NK-92 (cell line): ENCODE results near the gene ZNF41.
A peak's percentile ranks its signal among the peaks of the same experiment; 100 is the strongest.
"Not testable (repeated sequence)": the region's sequence is repeated elsewhere in the genome, so short reads cannot be mapped to it uniquely, and the experiment has no call there.

ENCODE experiments used
- DNase-seq: peaks from one replicate; lab custom pipeline; 2025; ENCODE audit not compliant: unreplicated experiment; lab: John Stamatoyannopoulos, UW

ZNF41 gene

DNA sequence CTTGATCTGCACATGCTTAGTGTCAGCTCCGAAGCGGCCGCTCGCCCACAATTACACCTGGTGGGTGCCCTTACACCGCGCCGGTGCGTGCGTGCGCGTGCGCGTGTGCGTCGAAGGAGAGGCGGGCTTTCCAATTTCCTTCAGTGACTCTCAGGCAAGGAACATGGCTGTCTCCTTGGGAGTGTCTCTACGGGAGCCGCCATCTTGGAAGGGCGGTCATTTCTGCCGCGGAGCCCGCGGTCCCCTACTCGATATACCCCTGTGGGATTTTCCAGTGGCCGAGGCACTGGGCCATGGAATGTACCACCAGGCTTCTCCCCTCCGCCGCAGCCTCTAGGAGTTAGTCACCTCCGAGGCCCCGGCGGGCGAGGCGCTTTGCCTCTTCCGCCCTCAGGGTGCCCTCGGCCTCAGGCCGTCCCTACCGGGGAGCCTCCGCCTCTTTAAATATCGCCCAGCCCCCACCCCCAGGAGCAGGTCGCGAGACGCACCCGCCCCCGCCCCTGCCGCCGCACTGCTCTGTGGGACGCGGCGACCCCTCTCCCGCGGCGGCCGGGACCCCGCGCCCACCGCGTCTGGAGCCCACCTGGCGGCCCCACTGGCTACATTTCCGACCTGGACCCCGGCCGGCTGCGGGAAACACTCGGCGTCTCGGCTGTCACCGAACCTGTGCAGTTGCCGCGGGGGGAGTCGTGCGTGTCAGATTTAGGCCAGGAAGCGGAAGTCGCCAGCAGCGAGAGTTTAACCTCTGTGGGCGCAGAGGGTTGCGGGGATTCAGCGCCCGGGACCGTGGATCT, at the start of gene ZNF41:
TSS of gene ZNF41 (minus strand) at position 711 of the 794 bp plus-strand sequence. CDS start 15,741 bp downstream, outside the sequence.
- peak; percentile 2 for DNase-seq

DNA sequence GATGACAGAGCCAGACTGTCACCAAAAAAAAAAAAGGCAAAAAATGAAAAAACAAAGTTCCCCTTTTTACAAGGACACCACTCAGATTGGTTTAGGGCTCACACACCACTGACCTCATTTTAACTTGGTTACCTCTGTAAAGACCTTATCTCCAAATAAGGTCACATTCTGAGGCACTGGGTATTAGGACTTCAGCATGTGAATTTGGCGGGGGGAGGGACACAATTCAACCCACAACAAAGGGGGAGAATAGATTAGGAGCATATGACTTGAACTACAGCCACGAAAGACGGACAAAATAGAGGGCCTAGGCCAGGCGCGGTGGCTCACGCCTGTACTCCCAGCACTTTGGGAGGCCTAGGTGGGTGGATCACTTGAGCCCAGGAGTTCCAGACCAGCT, 47.0 kb upstream of the ZNF41 start:
- no peak for DNase-seq

DNA sequence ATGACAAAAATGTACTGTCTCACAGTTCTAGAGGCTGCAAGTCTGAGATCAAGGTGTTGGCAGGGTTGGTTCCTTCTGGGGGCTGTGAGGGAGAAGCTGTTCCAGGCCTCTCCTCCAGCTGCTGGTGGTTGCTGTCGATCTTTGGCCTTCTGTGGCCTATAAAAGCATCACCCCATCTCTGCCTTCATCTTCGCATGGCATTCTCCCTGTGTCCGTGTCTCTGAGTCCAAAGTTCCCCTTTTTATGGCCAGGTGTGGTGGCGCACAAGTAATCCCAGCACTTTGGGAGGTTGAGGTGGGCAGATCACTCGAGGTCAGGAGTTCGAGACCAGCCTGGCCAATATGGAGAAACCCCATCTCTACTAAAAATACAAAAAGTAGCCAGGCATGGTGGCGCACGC, 46.5 kb upstream of the ZNF41 start:
- DNase-seq, result no peak

DNA sequence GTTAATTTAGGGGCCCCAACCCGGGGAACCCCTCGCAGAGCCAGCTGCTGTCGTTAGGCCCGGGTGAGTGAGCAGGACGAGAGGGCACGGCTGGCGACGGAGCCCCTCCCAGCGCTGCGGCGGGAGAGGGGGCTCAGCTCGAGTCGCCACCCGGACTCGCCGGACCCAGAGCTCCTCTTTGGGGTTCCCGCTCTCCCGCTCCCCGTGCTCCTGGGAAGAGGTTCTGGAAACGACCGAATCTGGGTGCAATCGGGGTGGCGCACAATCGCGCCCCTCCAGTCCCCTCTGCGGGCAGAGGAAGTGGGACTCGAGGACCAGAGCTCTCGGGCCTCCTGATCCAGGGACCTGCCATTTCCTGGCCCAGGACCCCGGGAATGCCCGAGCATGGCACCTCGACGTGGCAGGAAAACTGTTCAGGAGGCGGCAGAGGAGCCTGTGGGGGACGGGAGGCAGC, 40.7 kb upstream of the ZNF41 start:
- DNase-seq, result no peak

DNA sequence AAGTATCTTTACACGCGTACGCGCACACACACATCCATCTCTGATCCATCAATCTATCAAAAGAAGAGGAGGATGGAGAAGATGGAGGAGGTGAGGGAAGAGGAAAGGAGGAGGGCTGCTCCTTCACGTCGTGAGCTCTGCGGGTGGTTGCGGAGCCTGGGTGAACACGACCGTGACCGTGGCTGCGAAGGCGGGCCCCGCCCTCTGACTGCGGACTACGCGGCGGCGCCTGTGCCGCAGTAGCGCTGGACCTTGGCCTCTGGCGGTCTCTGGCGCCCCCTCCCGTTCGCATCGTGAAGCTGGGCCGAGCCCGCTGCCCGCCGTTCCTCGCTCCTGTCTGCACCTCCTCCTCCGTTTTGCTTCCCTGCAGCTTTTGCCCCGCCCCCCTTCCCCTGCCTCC, 40.3 kb upstream of the ZNF41 start:
- no peak for DNase-seq

DNA sequence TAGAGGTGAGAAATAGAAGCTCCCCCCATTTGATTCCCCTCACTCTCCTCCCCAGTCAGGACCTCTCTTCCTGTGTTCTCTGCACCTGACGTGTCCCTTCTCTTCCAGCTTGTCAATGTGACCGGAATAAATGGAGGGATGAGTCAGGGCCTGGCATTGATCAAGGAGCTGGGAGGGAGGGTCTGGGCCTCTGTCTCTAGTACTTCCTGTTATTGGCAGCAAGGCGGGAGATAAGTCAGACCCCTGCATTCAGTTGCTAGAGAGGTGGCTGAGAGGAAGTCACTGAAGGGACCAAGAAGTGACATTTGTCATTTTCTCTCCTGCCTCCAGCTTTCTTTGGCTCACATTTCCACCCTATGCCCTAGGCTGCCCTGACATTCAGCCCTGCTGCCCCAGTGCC, 35.1 kb upstream of the ZNF41 start:
- DNase-seq, result no peak

DNA sequence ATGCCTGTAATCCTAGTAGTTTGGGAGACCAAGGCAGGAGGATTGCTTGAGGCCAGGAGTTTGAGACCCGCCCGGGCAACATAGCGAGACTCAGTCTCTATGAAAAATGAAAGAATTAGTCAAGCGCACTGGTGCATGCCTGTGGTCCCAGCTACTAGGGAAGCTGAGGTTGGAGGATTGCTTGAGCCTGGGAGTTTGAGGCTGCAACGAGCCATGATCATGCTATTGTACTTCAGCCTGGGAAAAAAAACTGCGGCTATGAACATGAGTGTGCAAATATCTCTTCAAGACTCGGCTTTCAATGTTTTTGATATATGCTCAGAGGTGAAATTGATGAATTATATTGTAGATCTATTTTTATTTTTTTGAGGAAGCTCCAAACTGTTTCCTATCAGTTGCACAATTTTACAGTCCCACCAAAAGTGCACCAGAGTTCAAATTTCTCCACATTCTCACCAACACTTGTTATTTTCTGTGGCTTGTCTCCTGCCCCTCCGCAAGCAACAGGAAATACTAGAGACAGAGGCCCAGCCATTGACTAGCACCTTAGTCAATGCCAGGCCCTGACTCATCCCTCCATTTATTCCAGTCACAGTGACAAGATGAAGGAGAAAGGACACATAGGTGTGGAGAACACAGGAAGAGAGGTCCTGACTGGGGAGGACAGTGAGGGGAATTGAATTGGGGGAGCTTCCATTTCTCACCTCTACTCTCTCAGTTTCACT, 33.1 kb upstream of the ZNF41 start:
- no peak for DNase-seq

DNA sequence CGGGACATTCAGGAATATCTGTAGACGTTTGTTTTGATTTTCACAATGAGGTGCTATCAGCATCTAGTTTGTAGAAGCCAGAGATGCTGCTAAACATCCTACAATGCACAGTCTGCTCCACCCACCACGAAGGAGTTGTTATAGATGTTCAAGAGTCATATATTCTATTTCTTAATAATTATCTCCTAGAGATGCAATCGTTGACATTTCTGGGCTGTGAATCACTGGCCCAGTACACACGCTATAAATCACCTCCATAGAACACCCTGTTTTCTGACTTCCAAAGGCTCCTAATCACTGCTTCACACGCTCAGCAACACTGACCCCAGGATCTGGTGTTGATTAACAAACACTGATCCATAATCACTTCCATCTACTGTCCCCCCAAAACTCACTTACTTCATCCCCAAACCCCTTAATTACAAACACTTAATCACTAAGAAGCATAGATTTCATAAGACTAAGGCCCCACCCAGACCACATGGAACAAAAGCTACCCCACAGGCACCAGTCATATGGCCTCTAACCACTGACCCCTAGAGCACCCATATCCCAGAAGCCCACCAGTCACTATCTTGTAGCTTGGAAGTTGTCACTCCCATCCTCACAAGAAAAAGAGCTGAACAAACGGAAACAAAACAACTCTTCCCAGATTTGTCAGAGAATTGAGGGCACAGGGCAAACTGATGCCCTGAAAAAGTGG, 31.7 kb upstream of the ZNF41 start:
- no peak for DNase-seq

DNA sequence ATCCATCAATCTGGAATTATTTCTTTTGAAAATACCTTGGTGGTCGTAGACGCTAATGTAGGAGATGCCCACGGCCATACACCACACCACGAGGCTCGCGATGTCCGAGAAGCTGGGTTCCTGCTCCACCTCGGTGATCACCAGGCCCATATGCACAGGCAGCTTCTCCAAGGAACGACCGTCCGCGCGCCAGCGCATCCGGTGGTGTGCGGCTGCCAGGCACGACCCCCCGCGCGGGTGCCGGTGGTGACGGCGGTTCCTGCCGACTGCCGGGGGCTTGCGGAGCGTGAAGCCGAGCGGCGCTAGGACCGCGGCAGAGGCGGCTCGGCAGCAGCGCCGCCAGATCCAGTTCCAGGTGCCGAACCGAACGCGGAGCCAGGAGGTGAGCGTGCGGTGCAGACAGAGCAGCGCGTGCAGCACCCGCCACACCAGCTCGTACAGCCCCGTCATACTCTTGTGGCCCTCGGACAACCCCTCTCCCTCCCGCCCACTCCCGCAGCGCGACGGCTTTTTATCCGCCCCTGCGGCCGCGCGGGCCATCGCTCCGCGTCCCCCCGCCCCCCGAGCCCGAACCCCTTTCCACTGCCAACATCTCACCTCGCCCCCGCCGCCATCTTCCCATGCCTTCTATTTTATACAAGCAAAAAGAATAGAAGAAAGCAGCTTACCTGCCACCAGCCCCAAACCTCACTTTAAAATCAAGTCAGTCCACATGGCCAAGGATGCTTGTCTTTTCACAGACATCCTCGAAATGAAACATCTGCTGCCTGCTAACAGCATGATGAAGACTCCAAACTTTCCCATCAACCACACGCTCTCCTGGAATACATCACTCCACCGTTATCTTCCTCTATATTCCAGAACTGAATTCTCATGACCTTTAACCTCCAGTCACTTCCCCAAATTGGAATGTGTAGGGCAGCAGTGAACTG, 30.3 kb upstream of the ZNF41 start:
- DNase-seq, result not testable (repeated sequence)

DNA sequence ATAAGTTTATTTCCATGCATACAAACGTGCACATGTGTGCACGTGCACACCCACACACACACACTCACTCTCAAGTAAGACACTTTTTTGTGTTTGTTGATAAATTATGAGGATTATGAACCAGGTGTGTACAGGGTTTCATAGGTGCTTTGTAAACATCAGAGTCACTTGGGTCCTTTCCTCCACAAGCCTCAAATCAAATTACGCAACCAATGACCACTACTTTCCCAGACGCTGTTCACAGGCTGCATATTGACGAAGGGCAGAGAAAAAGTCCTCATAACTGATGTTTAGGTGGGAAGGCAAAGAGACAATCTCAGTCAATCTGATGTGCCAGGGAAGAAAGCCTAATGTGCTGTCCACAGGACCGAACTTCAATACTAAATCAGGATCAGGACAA, 29.4 kb upstream of the ZNF41 start:
- not testable (repeated sequence) for DNase-seq

DNA sequence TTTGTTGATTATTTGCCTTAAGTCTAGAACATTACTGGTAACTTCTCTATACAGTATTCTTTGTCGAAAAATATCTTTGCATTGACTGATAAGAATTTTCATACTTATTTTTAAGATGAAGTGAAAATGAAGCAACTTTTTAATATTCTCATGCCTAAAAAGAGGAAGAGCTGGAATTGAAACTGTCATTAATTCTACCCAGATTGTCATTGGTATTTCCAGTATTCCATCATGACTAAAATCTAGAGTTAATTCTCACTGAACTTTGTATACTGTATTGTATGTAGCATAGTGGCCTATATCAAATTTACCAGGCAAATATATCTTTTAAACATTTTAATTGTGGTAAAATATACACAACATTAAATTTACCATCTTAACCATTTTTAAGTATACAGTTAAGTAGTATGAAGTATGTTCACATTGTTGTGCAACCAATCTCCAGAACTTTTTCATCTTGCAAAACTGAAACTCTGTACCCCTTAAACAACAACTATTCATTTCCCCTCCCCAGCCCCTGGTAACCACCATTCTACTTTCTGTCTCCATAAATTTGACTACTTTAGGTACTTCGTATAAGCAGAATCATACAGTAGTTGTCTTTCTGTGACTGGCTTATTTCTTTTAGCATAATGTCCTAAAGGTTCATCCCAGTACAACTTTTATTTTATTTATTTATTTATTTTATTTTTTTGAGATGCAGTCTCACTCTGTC, 24.3 kb upstream of the ZNF41 start:
- no peak for DNase-seq

DNA sequence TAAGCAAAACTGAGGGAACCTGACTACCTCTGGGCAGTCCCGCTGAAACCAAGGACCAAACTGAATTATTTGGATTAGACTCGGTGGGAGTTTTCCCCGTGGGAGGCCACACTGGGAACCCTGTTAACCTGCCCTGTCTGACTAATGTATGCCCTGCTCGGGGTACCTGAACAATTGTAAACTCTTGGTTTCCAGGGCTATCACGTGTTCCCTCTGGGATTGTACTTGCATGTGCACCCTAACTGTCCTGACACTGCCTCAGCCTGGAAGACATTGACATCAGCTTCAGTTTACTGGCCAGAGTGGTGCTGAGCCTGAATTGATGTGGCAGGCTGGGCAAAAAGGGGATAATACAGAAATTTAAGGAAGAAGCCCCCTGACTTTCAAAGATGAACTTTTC, 20.1 kb upstream of the ZNF41 start:
- no peak for DNase-seq

DNA sequence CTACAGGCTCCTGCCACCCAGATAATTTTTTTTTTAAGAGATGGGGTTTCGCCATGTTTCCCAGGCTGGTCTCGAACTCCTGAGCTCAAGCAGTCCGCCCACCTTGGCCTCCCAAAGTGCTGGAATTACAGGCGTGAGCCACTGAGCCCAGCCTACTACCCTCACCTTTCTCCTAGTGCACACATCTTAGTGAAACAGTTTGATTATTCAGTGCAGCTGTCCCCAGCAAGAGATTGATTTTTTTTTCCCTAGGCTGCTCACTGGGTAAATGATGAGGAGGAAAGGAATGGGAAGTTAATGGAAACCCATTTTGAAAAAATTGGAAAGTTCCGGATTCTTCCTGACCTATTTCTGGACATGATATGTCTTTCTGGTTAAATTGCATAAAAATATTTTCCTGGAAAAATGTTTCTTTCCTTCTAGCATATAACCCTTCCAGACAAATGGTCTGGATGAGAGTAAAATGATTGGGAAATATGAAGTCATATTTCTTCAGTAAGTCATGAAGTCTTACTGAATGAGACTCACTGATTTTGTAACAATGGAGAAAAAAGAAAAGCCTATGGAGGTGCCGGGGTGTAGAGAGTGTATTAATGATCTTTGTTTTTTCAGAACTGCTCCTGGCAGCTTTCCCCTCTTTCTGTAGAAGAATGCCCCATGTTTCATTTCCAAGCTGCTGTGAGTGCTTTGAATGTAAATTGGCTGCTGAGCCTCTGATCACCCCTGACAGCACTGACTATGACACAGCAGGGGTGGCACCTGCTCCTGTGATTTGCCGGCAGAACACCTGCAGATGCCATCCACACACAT, 19.5 kb upstream of the ZNF41 start:
- DNase-seq, result no peak

DNA sequence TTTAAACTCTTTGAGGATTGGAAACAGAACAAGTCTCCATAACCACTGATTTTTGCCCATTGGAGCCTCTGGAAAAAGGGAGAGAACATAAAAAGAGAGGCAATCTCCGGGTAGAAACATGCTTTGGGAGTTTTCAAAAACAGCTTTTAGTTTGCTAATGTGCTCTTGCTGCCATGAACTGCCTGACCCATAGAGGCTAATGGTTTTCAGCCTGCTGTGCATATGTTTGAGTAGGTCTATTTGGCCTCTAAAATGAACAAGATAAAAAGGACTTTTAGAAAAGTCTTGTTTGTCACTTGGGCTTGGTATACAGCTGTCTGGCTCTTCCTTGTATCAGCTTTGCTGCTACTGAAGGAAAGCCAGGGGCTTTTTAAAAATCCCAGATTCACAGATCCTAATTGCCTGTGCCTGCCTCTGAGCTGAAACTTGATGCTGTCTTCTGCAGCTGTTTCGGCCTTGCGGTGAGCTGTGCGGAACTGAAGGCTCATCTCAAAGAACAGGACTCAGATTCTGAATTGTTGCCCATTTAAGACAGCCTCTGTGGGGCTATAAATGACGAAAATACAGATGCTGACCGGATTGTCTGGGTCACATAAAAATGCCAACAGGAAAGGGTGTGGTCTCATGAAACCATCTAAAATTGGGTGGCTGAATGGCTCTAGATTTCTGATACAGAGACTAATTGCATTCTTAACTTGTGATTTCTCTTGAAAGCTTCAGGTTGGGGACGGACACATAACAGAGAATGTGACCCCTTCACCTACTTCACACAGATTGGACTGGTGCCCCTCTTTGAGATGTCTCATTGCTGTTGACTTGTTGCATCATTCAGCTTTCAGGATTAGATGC, 18.4 kb upstream of the ZNF41 start:
- DNase-seq, result no peak

DNA sequence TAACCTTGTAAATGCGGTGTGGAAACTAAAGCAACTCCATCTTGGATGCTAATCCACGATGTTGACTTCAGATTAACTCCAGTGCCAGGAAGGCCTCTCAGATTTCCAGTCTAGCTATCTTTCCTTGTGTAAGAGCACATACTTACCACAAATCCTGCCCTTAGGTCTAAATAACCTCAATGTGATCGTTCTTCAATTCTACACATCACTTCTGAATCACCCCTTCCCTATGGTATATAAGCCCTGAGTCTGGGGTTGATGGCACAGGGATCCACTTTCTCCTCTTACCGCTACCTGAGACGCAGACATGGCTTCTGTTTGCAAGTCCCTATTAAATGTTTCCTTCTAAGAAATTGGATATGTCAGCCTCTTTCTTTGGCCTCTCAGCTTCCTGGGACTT, 17.5 kb upstream of the ZNF41 start:
- no peak for DNase-seq

DNA sequence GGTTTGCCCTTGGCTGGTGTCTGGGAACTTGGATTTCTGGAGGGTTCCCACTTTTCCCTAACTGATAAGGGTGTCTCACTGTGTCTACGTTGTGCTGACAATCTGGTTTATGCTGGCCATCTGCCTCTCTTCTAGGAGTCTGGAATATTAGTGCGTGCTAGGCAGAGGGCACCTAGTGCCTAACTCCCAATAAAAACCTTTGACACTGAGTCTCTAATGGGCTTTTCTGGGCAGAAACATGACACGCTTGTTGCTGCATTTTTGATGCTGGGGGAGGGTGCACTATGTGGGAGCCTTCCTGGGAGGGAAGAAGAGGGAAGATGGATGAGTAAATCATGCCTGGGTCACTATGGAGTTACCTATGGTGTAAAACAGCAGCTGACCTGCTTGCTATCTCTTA, 16.3 kb upstream of the ZNF41 start:
- no peak for DNase-seq

DNA sequence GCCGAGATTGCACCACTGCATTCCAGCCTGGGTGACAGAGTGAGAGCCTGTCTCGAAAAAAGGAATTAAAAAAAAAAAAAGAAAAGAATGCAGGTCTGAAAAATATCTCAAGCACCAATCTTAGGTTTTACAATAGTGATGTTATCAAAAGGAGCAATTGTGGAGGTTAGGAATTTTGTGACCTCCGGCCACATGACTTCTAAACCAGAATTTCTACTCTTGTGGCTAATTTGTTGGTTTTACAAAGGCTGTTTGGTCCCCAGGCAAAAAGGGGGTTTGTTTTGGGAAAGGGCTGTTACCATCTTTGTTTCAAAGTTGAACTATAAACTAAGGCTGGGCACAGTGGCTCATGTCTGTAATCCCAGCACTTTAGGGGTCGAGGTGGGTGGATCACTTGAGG, 15.4 kb upstream of the ZNF41 start:
- no peak for DNase-seq

DNA sequence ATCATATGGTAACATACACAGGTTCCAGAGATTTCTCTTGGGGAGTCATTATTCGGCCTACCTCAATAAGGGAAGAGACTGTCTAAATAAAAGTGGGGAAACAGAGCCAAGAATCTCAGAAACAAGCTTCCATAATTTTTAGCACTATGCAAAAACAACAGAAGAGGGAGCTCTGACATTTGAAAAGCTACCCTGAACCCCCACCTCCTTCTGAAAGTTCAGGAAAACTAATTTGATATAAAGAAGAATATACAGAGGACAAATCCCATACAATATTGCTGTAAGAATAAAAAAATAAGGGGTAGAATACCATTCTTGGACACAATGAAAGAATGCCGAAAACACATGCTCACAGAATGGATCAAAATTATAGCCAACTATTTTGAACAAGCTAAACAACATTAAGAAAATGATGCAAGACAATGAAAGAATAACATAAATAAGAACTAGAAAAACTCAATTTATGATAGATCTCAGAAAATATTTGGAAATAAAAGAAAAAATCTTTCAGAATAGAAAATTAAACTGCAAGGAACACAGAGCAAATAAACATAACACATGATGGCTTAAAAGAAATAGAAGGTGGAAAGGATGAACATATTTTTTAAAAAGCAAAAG, 14.4 kb upstream of the ZNF41 start:
- DNase-seq, result no peak
